Measurements from ENCODE around the gene DENR. TPM values are rescaled to one million over a fixed set of nuclear protein-coding genes. Genes with fewer than 3 reads are reported as not detected.

The DENR gene
- total RNA-seq, 1 donor = 44.5 TPM

DNA sequence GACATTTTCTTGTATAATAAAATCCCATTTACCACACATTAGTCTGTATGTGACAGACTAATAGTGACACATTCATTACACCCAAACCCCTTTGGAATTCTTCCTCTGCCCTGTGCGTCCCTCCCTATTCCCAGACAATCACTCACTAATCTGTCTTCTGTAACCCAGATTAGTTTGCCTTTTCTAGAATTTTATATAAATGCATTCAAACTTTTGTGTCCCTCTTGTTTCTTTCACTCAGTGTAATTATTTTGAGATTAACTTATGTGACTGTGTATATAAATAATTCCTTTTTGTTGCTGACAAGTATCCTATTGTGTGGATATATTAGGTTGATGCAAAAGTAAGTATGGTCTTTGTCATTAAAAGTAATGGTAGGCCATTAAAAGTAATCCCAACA lies 55.0 kb downstream of the DENR start:
- Histone ChIP-seq H3K27me3 (ENCODE audit: insufficient read depth, low read length) (no peaks in the 10 kb centered on the region), H3K79me2 (ENCODE audit: insufficient read depth, low read length) (no peaks in the 10 kb centered on the region), H4K20me1 (ENCODE audit: insufficient read depth, low read length) (no peaks in the 10 kb centered on the region), H2AFZ (ENCODE audit: low read length) (no peak overlapping the region), H3K9me3 (ENCODE audit: low read depth, low read length) (no peaks in the 10 kb centered on the region), H3K4me1 (ENCODE audit: insufficient read depth, low read length) (no peaks in the 10 kb centered on the region), H3K36me3 (ENCODE audit: insufficient read depth, low read length) (no peaks in the 10 kb centered on the region), H3K4me2 (ENCODE audit: insufficient read depth, low read length) (no peak overlapping the region), H3K4me3 (ENCODE audit: insufficient read depth, low read length) (no peak overlapping the region), H3K27ac (ENCODE audit: low read depth, low read length) (no peak overlapping the region)
- TF ChIP-seq CTCF (IDR thresholded peaks at IDR 0.05; ENCODE audit: extremely low read depth, low read depth, low read length) = no peak
- no peak for DNase-seq (ENCODE audit: insufficient read length, low spot score, missing footprints)

GRCh38 chr12:122811777-122812176 lies 59.2 kb downstream of the DENR start:
- no peaks in the 10 kb centered on the region for H3K9me3 ChIP-seq (ENCODE audit: low read depth, low read length)
- no peaks in the 10 kb centered on the region for H3K4me1 ChIP-seq (ENCODE audit: insufficient read depth, low read length)
- H3K27ac ChIP-seq (ENCODE audit: low read depth, low read length) = no peak overlapping the region
- H3K4me3 ChIP-seq (ENCODE audit: insufficient read depth, low read length) = no peak overlapping the region
- no peak overlapping the region for H2AFZ ChIP-seq (ENCODE audit: low read length)
- H3K79me2 ChIP-seq (ENCODE audit: insufficient read depth, low read length) = no peaks in the 10 kb centered on the region
- H3K4me2 ChIP-seq (ENCODE audit: insufficient read depth, low read length) = no peak overlapping the region
- TF ChIP-seq CTCF (IDR thresholded peaks at IDR 0.05; ENCODE audit: extremely low read depth, low read depth, low read length) = no peak
- DNase-seq (ENCODE audit: insufficient read length, low spot score, missing footprints) = peak; percentile 76
- H3K27me3 ChIP-seq (ENCODE audit: insufficient read depth, low read length) = no peaks in the 10 kb centered on the region
- H4K20me1 ChIP-seq (ENCODE audit: insufficient read depth, low read length) = no peaks in the 10 kb centered on the region
- H3K36me3 ChIP-seq (ENCODE audit: insufficient read depth, low read length) = no peaks in the 10 kb centered on the region

DNA sequence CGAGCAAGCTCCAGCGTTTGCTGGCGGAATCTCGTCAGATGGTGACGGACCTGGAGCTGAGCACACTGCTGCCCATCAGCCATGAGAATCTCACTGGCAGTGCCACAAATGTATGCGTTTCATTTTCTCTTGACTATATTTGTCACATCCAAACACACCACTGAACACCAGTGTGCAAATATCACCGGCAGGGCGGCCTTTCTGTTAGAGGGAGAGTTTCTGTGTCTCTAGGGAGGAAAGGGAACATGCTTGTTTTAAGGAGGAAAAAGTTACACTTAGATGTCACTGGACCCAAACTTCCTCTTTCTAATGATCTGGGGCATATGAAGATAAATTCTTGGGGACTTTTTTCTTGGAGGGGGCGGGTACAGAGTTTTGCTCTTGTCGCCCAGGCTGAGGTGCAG lies 60.7 kb downstream of the DENR start:
- DNase-seq (ENCODE audit: insufficient read length, low spot score, missing footprints) = no peak
- H3K4me3 ChIP-seq (ENCODE audit: insufficient read depth, low read length) = no peak overlapping the region
- no peak overlapping the region for H3K4me2 ChIP-seq (ENCODE audit: insufficient read depth, low read length)
- no peak for TF ChIP-seq CTCF (IDR thresholded peaks at IDR 0.05; ENCODE audit: extremely low read depth, low read depth, low read length)
- no peak overlapping the region for H3K27ac ChIP-seq (ENCODE audit: low read depth, low read length)
- no peaks in the 10 kb centered on the region for H4K20me1 ChIP-seq (ENCODE audit: insufficient read depth, low read length)
- no peaks in the 10 kb centered on the region for H3K79me2 ChIP-seq (ENCODE audit: insufficient read depth, low read length)
- H3K9me3 ChIP-seq (ENCODE audit: low read depth, low read length) = no peaks in the 10 kb centered on the region
- no peak overlapping the region for H2AFZ ChIP-seq (ENCODE audit: low read length)
- no peaks in the 10 kb centered on the region for H3K36me3 ChIP-seq (ENCODE audit: insufficient read depth, low read length)
- no peaks in the 10 kb centered on the region for H3K27me3 ChIP-seq (ENCODE audit: insufficient read depth, low read length)
- no peaks in the 10 kb centered on the region for H3K4me1 ChIP-seq (ENCODE audit: insufficient read depth, low read length)

DNA sequence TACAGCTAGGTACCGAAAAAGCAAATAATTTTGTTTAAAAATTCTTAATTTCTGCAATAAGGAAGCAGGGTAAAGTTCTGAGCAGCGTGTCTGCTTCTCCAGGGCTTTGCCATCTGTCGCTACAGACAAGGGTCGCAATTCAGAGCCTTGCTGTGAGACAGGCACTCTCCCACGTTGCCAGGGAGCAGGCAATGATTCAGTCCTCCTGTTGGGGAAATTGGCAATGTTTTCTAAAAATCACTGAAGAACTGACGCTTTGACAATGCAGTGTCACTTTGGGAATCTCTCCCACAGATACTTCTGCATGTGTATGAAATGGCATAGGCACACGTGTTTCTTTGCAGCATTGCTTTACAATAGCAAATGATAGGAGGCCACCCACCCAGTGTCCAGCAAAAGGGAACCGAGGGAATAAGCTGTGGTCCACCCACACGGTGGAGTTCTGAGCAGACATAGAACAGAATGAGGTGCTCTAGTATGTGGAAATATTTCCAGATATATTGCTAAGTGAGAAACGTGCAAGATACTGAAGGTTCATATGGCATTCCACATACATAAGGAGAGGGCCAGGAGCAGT lies 66.7 kb downstream of the DENR start:
- Histone ChIP-seq H3K27me3 (ENCODE audit: insufficient read depth, low read length) (peaks cover 3% of the 10 kb centered on the region), H3K4me3 (ENCODE audit: insufficient read depth, low read length) (no peak overlapping the region), H3K4me1 (ENCODE audit: insufficient read depth, low read length) (no peaks in the 10 kb centered on the region), H3K27ac (ENCODE audit: low read depth, low read length) (no peak overlapping the region), H3K36me3 (ENCODE audit: insufficient read depth, low read length) (no peaks in the 10 kb centered on the region), H3K4me2 (ENCODE audit: insufficient read depth, low read length) (no peak overlapping the region), H3K79me2 (ENCODE audit: insufficient read depth, low read length) (no peaks in the 10 kb centered on the region), H3K9me3 (ENCODE audit: low read depth, low read length) (no peaks in the 10 kb centered on the region), H2AFZ (ENCODE audit: low read length) (no peak overlapping the region), H4K20me1 (ENCODE audit: insufficient read depth, low read length) (no peaks in the 10 kb centered on the region)
- TF ChIP-seq CTCF (IDR thresholded peaks at IDR 0.05; ENCODE audit: extremely low read depth, low read depth, low read length) = no peak
- no peak for DNase-seq (ENCODE audit: insufficient read length, low spot score, missing footprints)
